OCI-LY7 (cell line): ENCODE data around the gene LRRC4. TPM values are rescaled to one million over a fixed set of nuclear protein-coding genes. Genes with fewer than 3 reads are reported as not detected.

ENCODE experiments used
- BruUV-seq: library from RNA; stranded (reverse); fragments of 400-500 nt; replicated peaks from 2 replicates; lab custom pipeline; 2021; lab: Mats Ljungman, UMichigan
- CTCF ChIA-PET: fragments of 300-600 bp; sonication (Branson Sonifier 250); formaldehyde crosslinking; loops from one replicate; lab custom pipeline; 2022; ENCODE audit warnings: antibody characterized with exemption; ENCODE audit not compliant: unreplicated experiment; lab: Charles Lee
- POLR2A ChIA-PET: fragments of 300-600 bp; sonication (Branson Sonifier 250); formaldehyde crosslinking; loops from one replicate; lab custom pipeline; 2022; ENCODE audit warnings: antibody characterized with exemption; lab: Charles Lee
- DNase-seq: peaks from one replicate; pipeline ENCODE4 v3.0.0-alpha.2; 2015; ENCODE audit warnings: low spot score
- H2AFZ ChIP-seq: fragments of 200-600 bp; sonication (generic), shearing (Covaris generic); 2 replicates; pipeline ENCODE4 v1.6.1; 2014; ENCODE audit warnings: mild to moderate bottlenecking, antibody characterized with exemption, low read length, moderate library complexity
- H3K27ac ChIP-seq: fragments of 200-600 bp; sonication (generic); 2 replicates; pipeline ENCODE4 v1.5.1; 2014; ENCODE audit warnings: mixed run types, low read depth, mild to moderate bottlenecking, moderate library complexity, low read length, inconsistent platforms; ENCODE audit not compliant: poor library complexity, severe bottlenecking
- H3K36me3 ChIP-seq: fragments of 200-600 bp; sonication (generic); 2 replicates; pipeline ENCODE4 v1.6.1; 2014; ENCODE audit warnings: mild to moderate bottlenecking, antibody characterized with exemption, low read length, moderate library complexity, mixed read lengths; ENCODE audit not compliant: insufficient read depth
- H3K4me1 ChIP-seq: fragments of 200-600 bp; sonication (generic); 2 replicates; pipeline ENCODE4 v1.5.1; 2014; ENCODE audit warnings: mild to moderate bottlenecking, low read length; ENCODE audit not compliant: insufficient read depth, poor library complexity, severe bottlenecking
- H3K4me2 ChIP-seq: fragments of 200-600 bp; sonication (generic); 2 replicates; pipeline ENCODE4 v1.6.1; 2014; ENCODE audit warnings: mild to moderate bottlenecking, low read length
- H3K4me3 ChIP-seq: fragments of 200-600 bp; sonication (generic); 2 replicates; pipeline ENCODE4 v1.5.1; 2014; ENCODE audit warnings: mild to moderate bottlenecking, low read depth, low read length; ENCODE audit not compliant: poor library complexity, severe bottlenecking
- H3K79me2 ChIP-seq: fragments of 200-600 bp; sonication (generic); 2 replicates; pipeline ENCODE4 v1.6.1; 2016; ENCODE audit warnings: low read depth, mild to moderate bottlenecking, low read length, moderate library complexity, mixed read lengths; ENCODE audit not compliant: insufficient read depth
- H3K9me2 ChIP-seq: fragments of 200-600 bp; sonication (generic); 2 replicates; pipeline ENCODE4 v1.6.1; 2016; ENCODE audit warnings: mild to moderate bottlenecking, low read length, mixed read lengths; ENCODE audit not compliant: insufficient read depth
- H3K9me3 ChIP-seq: fragments of 200-600 bp; sonication (generic); 2 replicates; pipeline ENCODE4 v1.6.1; 2014; ENCODE audit warnings: mild to moderate bottlenecking, mixed run types, low read length, mixed read lengths
- H4K20me1 ChIP-seq: fragments of 200-600 bp; sonication (generic); 2 replicates; pipeline ENCODE4 v1.6.1; 2014; ENCODE audit warnings: mild to moderate bottlenecking, antibody characterized with exemption, low read length, moderate library complexity, mixed read lengths; ENCODE audit not compliant: insufficient read depth
- CTCF ChIP-seq: fragments of 200-600 bp; sonication (generic); conservative IDR thresholded peaks from 2 replicates; pipeline ENCODE4 v1.5.1; 2014; ENCODE audit warnings: mild to moderate bottlenecking, antibody characterized with exemption, low read length, moderate library complexity, mixed read lengths
- EZH2phosphoT487 ChIP-seq: fragments of 200-600 bp; sonication (generic); IDR thresholded peaks from 2 replicates; pipeline ENCODE4 v1.6.1; 2018; ENCODE audit warnings: low read depth, borderline replicate concordance, mild to moderate bottlenecking, mixed run types, antibody characterized with exemption, low read length, moderate library complexity, mixed read lengths
- intact Hi-C: fragments of 100-400 bp; cut with micrococcal nuclease; formaldehyde crosslinking; loops from one replicate; pipeline ENCODE4 v1.10.0; 2022; ENCODE audit not compliant: unreplicated experiment
- total RNA-seq, 2 experiments: library from RNA; depleted of rRNA in 1 of 2; stranded (reverse); fragments of >200 nt in 1 of 2; shearing (Covaris generic) in 1 of 2; gene quantifications; 2 replicates each; pipeline ENCODE4 v1.2.3, GENCODE V29; 2014 to 2022

Gene LRRC4
- total RNA-seq, 2 experiments from 2014 or later: not detected

DNA sequence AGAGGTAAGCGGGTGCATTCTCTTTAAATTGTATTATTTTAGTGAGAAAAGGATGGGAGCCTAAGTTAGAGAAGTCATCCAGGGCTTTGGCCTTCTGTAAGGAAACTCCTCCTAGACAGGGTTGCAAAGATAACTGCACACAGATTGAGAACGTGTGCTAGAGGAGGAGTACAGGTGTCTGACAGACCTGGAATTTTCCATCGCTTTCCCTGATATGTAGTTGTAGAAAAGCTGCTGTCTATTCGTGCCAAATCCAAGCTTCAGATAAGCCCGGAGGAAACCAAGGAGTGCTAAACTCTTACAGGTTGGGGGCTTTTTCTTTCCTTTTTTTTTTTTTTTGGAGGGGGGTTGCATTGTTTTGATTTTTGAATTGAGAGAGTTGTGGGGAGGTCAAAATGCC, 23.1 kb downstream of the LRRC4 start:
- Histone ChIP-seq H3K9me2 (no peaks in the 10 kb centered on the region), H3K79me2 (no peaks in the 10 kb centered on the region), H4K20me1 (peaks cover 16% of the 10 kb centered on the region; the same call in 1 of the 2 replicates), H2AFZ (no peak overlapping the region), H3K9me3 (no peaks in the 10 kb centered on the region), H3K4me2 (no peak overlapping the region), H3K36me3 (peaks cover 7% of the 10 kb centered on the region; the same call in 1 of the 2 replicates), H3K4me1 (peaks cover 27% of the 10 kb centered on the region), H3K27ac (no peak overlapping the region), H3K4me3 (no peak overlapping the region)
- BruUV-seq: no TSS peak
- DNase-seq: no peak
- no peak for TF ChIP-seq EZH2phosphoT487
- POLR2A ChIA-PET: interaction anchor here (0.7 kb wide), 1 partner anchor 283 kb away, joined by 4 read pairs; no protein-coding TSS in a partner anchor
- intact Hi-C loops: loop anchor here (10.0 kb wide), 1 partner anchor 303 kb away; no protein-coding TSS in a partner anchor
- CTCF ChIA-PET: no interaction called here

GRCh38 chr7:128007303-128007680, 23.9 kb downstream of the LRRC4 start:
- peaks cover 35% of the 10 kb centered on the region for H3K4me1 ChIP-seq
- H4K20me1 ChIP-seq: peaks cover 25% of the 10 kb centered on the region; the same call in 1 of the 2 replicates
- H2AFZ ChIP-seq: no peak overlapping the region
- peaks cover under 1% of the 10 kb centered on the region; the same call in 1 of the 2 replicates for H3K36me3 ChIP-seq
- no peak for TF ChIP-seq EZH2phosphoT487
- no peak for TF ChIP-seq CTCF
- no TSS peak for BruUV-seq
- no peak overlapping the region for H3K4me3 ChIP-seq
- H3K4me2 ChIP-seq: no peak overlapping the region
- H3K9me3 ChIP-seq: no peaks in the 10 kb centered on the region
- H3K9me2 ChIP-seq: no peaks in the 10 kb centered on the region
- no peaks in the 10 kb centered on the region for H3K79me2 ChIP-seq
- no peak overlapping the region for H3K27ac ChIP-seq
- no peak for DNase-seq
- ChIA-PET POLR2A (interaction anchor here (0.6 kb wide), 1 partner anchor 11 kb away, joined by 4 read pairs; no protein-coding TSS in a partner anchor), CTCF (interaction anchor here (1.0 kb wide), 1 partner anchor 45 kb away, joined by 3 read pairs; no protein-coding TSS in a partner anchor)
- intact Hi-C loops: loop anchor here (10.0 kb wide), 1 partner anchor 302 kb away; no protein-coding TSS in a partner anchor

GRCh38 chr7:128006550-128007302, 24.5 kb downstream of the LRRC4 start:
- no peaks in the 10 kb centered on the region for H3K9me3 ChIP-seq
- H3K4me1 ChIP-seq: peaks cover 37% of the 10 kb centered on the region
- no peak for DNase-seq
- BruUV-seq: no TSS peak
- H3K4me3 ChIP-seq: no peak overlapping the region
- TF ChIP-seq CTCF (no peak), EZH2phosphoT487 (no peak)
- ChIA-PET POLR2A (interaction anchor here (0.6 to 1.5 kb wide), 2 partner anchors 12 to 41 kb away, joined by 4 to 7 read pairs; no protein-coding TSS in a partner anchor), CTCF (interaction anchor here (1.0 kb wide), 1 partner anchor 45 kb away, joined by 3 read pairs; no protein-coding TSS in a partner anchor)
- no peaks in the 10 kb centered on the region for H3K9me2 ChIP-seq
- no peak overlapping the region for H3K4me2 ChIP-seq
- H3K36me3 ChIP-seq: no peaks in the 10 kb centered on the region; the same call in 1 of the 2 replicates
- H3K79me2 ChIP-seq: no peaks in the 10 kb centered on the region
- peaks cover 25% of the 10 kb centered on the region; the same call in 1 of the 2 replicates for H4K20me1 ChIP-seq
- intact Hi-C loops: loop anchor here (10.0 kb wide), 1 partner anchor 302 kb away; no protein-coding TSS in a partner anchor
- no peak overlapping the region for H2AFZ ChIP-seq
- no peak overlapping the region for H3K27ac ChIP-seq
